GM06990 (cell line): ENCODE measurements around the gene ATXN10.

Experiments
- DNase-seq: peaks from one replicate; pipeline ENCODE4 v3.0.0-alpha.2; 2011; ENCODE audit not compliant: insufficient read length; ENCODE audit errors: extremely low read depth
- H3K27me3 ChIP-seq: replicated peaks from 2 replicates; pipeline ENCODE4 v1.6.0; 2011; ENCODE audit warnings: low read length; ENCODE audit not compliant: control insufficient read depth, insufficient read depth
- H3K36me3 ChIP-seq: 2 replicates; pipeline ENCODE4 v1.5.1; 2011; ENCODE audit warnings: low read length; ENCODE audit not compliant: control insufficient read depth, insufficient read depth
- H3K4me3 ChIP-seq: replicated peaks from 2 replicates; pipeline ENCODE4 v1.5.1; 2011; ENCODE audit warnings: low read depth, mild to moderate bottlenecking, control low read depth, low read length
- CTCF ChIP-seq: IDR thresholded peaks from 2 replicates; pipeline ENCODE4 v1.5.1; 2011; ENCODE audit warnings: low read length, control low read depth, mild to moderate bottlenecking, inconsistent platforms; ENCODE audit not compliant: insufficient read depth, poor library complexity, severe bottlenecking

The ATXN10 gene

GRCh38 chr22:45684169-45684568 lies 12.5 kb downstream of the ATXN10 start:
- DNase-seq = no peak

GRCh38 chr22:45684752-45685574 lies 13.3 kb downstream of the ATXN10 start:
- Histone ChIP-seq H3K4me3 (no peak overlapping the region), H3K36me3 (no peaks in the 10 kb centered on the region; the same call in 1 of the 2 replicates), H3K27me3 (no peaks in the 10 kb centered on the region)
- no peak for TF ChIP-seq CTCF
- DNase-seq = no peak

More at GRCh38 chr22:45684169-45684568, 12.5 kb downstream of the ATXN10 start:
- Histone ChIP-seq H3K36me3 (no peaks in the 10 kb centered on the region; the same call in 1 of the 2 replicates), H3K27me3 (no peaks in the 10 kb centered on the region), H3K4me3 (no peak overlapping the region)
- TF ChIP-seq CTCF = no peak

- no peak for DNase-seq
- Histone ChIP-seq H3K4me3 (no peak overlapping the region), H3K27me3 (no peaks in the 10 kb centered on the region), H3K36me3 (peaks cover 3% of the 10 kb centered on the region)
- TF ChIP-seq CTCF = no peak
These were observed 14.4 kb downstream of the ATXN10 start for GRCh38 chr22:45686004-45686403.

- TF ChIP-seq CTCF = no peak
- DNase-seq = no peak
- no peak overlapping the region for H3K4me3 ChIP-seq
- peaks cover 5% of the 10 kb centered on the region for H3K36me3 ChIP-seq
- no peaks in the 10 kb centered on the region for H3K27me3 ChIP-seq
These were observed 15.2 kb downstream of the ATXN10 start for GRCh38 chr22:45686836-45687235.

- TF ChIP-seq CTCF = no peak
- H3K4me3 ChIP-seq = no peak overlapping the region
These were observed 17.0 kb downstream of the ATXN10 start for GRCh38 chr22:45688600-45689080.

More at GRCh38 chr22:45688600-45689080, 17.0 kb downstream of the ATXN10 start:
- DNase-seq = no peak
- peaks cover 7% of the 10 kb centered on the region for H3K36me3 ChIP-seq
- H3K27me3 ChIP-seq = no peaks in the 10 kb centered on the region
